Hepatocyte (in vitro differentiated cells): Measurements from ENCODE around the gene TPM2. TPM values are rescaled to one million over a fixed set of nuclear protein-coding genes. Genes with fewer than 3 reads are reported as not detected.

Experiments
- DNase-seq: peaks from one replicate; pipeline ENCODE4 v3.0.0-alpha.2; 2016; ENCODE audit warnings: low spot score
- H2AFZ ChIP-seq: fragments of 200-600 bp; sonication (generic); 2 replicates; pipeline ENCODE4 v1.6.0; 2016; ENCODE audit warnings: antibody characterized with exemption, mild to moderate bottlenecking
- H3K27ac ChIP-seq: fragments of 200-600 bp; sonication (generic); 2 replicates; pipeline ENCODE4 v1.5.1; 2016; ENCODE audit warnings: mild to moderate bottlenecking
- H3K27me3 ChIP-seq: fragments of 200-600 bp; sonication (generic); 2 replicates; pipeline ENCODE4 v1.6.1; 2016
- H3K36me3 ChIP-seq: fragments of 200-600 bp; sonication (generic); replicated peaks from 2 replicates; pipeline ENCODE4 v1.5.1; 2016; ENCODE audit warnings: low read depth; ENCODE audit not compliant: insufficient read depth
- H3K4me1 ChIP-seq: fragments of 200-600 bp; sonication (generic); 2 replicates; pipeline ENCODE4 v1.5.1; 2016; ENCODE audit warnings: mild to moderate bottlenecking, moderate library complexity; ENCODE audit not compliant: insufficient read depth
- H3K4me2 ChIP-seq: fragments of 200-600 bp; sonication (generic); 2 replicates; pipeline ENCODE4 v1.6.0; 2016
- H3K4me3 ChIP-seq: fragments of 200-600 bp; sonication (generic); 2 replicates; pipeline ENCODE4 v1.5.1; 2016; ENCODE audit warnings: mild to moderate bottlenecking
- H3K79me2 ChIP-seq: fragments of 200-600 bp; sonication (generic); 2 replicates; pipeline ENCODE4 v1.6.0; 2017; ENCODE audit warnings: mild to moderate bottlenecking
- H3K9me2 ChIP-seq: fragments of 200-600 bp; sonication (generic); replicated peaks from 2 replicates; pipeline ENCODE4 v1.6.0; 2017; ENCODE audit warnings: mild to moderate bottlenecking; ENCODE audit not compliant: insufficient read depth
- H3K9me3 ChIP-seq: fragments of 200-600 bp; sonication (generic); 2 replicates; pipeline ENCODE4 v1.5.1; 2016; ENCODE audit warnings: low read depth, mild to moderate bottlenecking
- H4K20me1 ChIP-seq: fragments of 200-600 bp; sonication (generic); 2 replicates; pipeline ENCODE4 v1.6.0; 2016; ENCODE audit warnings: mild to moderate bottlenecking; ENCODE audit not compliant: insufficient read depth, poor library complexity, severe bottlenecking
- CTCF ChIP-seq: fragments of 200-600 bp; sonication (generic); IDR thresholded peaks from 2 replicates; pipeline ENCODE4 v1.5.1; 2016; ENCODE audit warnings: antibody characterized with exemption, mild to moderate bottlenecking; ENCODE audit not compliant: poor library complexity
- EZH2 ChIP-seq: fragments of 200-600 bp; sonication (generic); IDR thresholded peaks from 2 replicates; pipeline ENCODE4 v1.6.1; 2016; ENCODE audit warnings: antibody characterized with exemption, mild to moderate bottlenecking, borderline replicate concordance
- EZH2phosphoT487 ChIP-seq: fragments of 200-600 bp; sonication (generic); IDR thresholded peaks from one replicate; pipeline ENCODE4 v1.6.1; 2018; ENCODE audit warnings: antibody characterized with exemption, mild to moderate bottlenecking, low read depth, moderate library complexity; ENCODE audit not compliant: unreplicated experiment, severe bottlenecking
- WGBS: methylation state at CpG from one replicate; pipeline ENCODE4 v1.1.6; 2016; ENCODE audit warnings: low lambda C conversion rate; ENCODE audit errors: missing lambda C conversion rate; 5-methylcytosine and 5-hydroxymethylcytosine counted together
- polyA plus RNA-seq: library from polyadenylated mRNA; unstranded; fragments of >200 nt; fragmentation: Nextera tagmentation; extraction: Ambion mirVana; gene quantifications from 2 replicates; pipeline ENCODE4 v1.2.1, GENCODE V29; 2016
- total RNA-seq: library from RNA; depleted of rRNA; stranded (reverse); fragments of >200 nt; gene quantifications from 2 replicates; pipeline ENCODE4 v1.2.3, GENCODE V29; 2014

The TPM2 gene
- total and polyA plus RNA-seq, 2 experiments from 2014 or later, result 98.7 to 166 TPM

- Histone ChIP-seq H3K79me2 (no peaks in the 10 kb centered on the region), H2AFZ (no peak overlapping the region), H3K4me1 (no peaks in the 10 kb centered on the region), H3K27ac (no peak overlapping the region), H3K9me3 (no peaks in the 10 kb centered on the region), H3K4me2 (no peak overlapping the region), H3K36me3 (peaks cover 3% of the 10 kb centered on the region), H4K20me1 (no peaks in the 10 kb centered on the region), H3K27me3 (no peaks in the 10 kb centered on the region), H3K9me2 (no peaks in the 10 kb centered on the region), H3K4me3 (no peak overlapping the region)
- no peak for DNase-seq
- 97% methylated on average over 13 of the region's 13 CpGs for WGBS
- TF ChIP-seq EZH2, result no peak
- TF ChIP-seq CTCF, result no peak
- no peak for TF ChIP-seq EZH2phosphoT487
Measured at GRCh38 chr9:35714579-35715252, 25.0 kb upstream of the TPM2 start.

- TF ChIP-seq EZH2phosphoT487, result no peak
- no peak for TF ChIP-seq EZH2
- no peak for TF ChIP-seq CTCF
- no peak overlapping the region for H3K4me2 ChIP-seq
- DNase-seq, result no peak
- no peak overlapping the region for H3K4me3 ChIP-seq
- no peaks in the 10 kb centered on the region for H4K20me1 ChIP-seq
- H2AFZ ChIP-seq, result no peak overlapping the region
- H3K36me3 ChIP-seq, result peaks cover 3% of the 10 kb centered on the region
- H3K9me2 ChIP-seq, result no peaks in the 10 kb centered on the region
- 97% methylated on average over 6 of the region's 6 CpGs for WGBS
- no peak overlapping the region for H3K27ac ChIP-seq
- no peaks in the 10 kb centered on the region for H3K79me2 ChIP-seq
- no peaks in the 10 kb centered on the region for H3K9me3 ChIP-seq
- H3K27me3 ChIP-seq, result no peaks in the 10 kb centered on the region
- no peaks in the 10 kb centered on the region for H3K4me1 ChIP-seq
Measured at GRCh38 chr9:35714123-35714522, 24.4 kb upstream of the TPM2 start.

GRCh38 chr9:35713578-35713977 lies 23.9 kb upstream of the TPM2 start:
- H3K9me3 ChIP-seq, result no peaks in the 10 kb centered on the region
- H3K4me2 ChIP-seq, result no peak overlapping the region
- H3K79me2 ChIP-seq, result no peaks in the 10 kb centered on the region
- H3K27me3 ChIP-seq, result no peaks in the 10 kb centered on the region
- no peaks in the 10 kb centered on the region for H4K20me1 ChIP-seq
- H3K4me3 ChIP-seq, result no peak overlapping the region
- no peak for DNase-seq
- TF ChIP-seq EZH2 (no peak), EZH2phosphoT487 (no peak), CTCF (no peak)
- no peak overlapping the region for H2AFZ ChIP-seq
- H3K36me3 ChIP-seq, result peaks cover 3% of the 10 kb centered on the region
- no peaks in the 10 kb centered on the region for H3K9me2 ChIP-seq
- no peaks in the 10 kb centered on the region for H3K4me1 ChIP-seq
- WGBS, result 91% methylated on average over 3 of the region's 3 CpGs
- no peak overlapping the region for H3K27ac ChIP-seq
